H9 (cell line): ENCODE measurements around the gene FASLG. TPM values are rescaled to one million over a fixed set of nuclear protein-coding genes. Genes with fewer than 3 reads are reported as not detected.

Source experiments
- DNase-seq: peaks from one replicate; pipeline ENCODE4 v3.0.0-alpha.2; 2017
- H2AFZ ChIP-seq: one replicate; pipeline ENCODE4 v1.6.1; 2013; ENCODE audit warnings: mild to moderate bottlenecking, low read length, control low read depth, moderate library complexity
- H2AK5ac ChIP-seq: 2 replicates; pipeline ENCODE4 v1.6.1; 2013; ENCODE audit warnings: low read length, control low read depth, mixed read lengths; ENCODE audit not compliant: insufficient read length
- H2BK120ac ChIP-seq: one replicate; pipeline ENCODE4 v1.6.1; 2013; ENCODE audit warnings: low read depth, mild to moderate bottlenecking, low read length, control low read depth, inconsistent platforms; ENCODE audit not compliant: poor library complexity, severe bottlenecking
- H2BK12ac ChIP-seq: 2 replicates; pipeline ENCODE4 v1.6.1; 2013; ENCODE audit warnings: low read length, control low read depth, mixed read lengths, low read depth; ENCODE audit not compliant: insufficient read length
- H2BK15ac ChIP-seq: 2 replicates; pipeline ENCODE4 v1.6.1; 2013; ENCODE audit warnings: low read depth, low read length, control low read depth
- H2BK20ac ChIP-seq: one replicate; pipeline ENCODE4 v1.6.1; 2013; ENCODE audit warnings: low read depth, mild to moderate bottlenecking, low read length, control low read depth, inconsistent platforms; ENCODE audit not compliant: poor library complexity, severe bottlenecking
- H2BK5ac ChIP-seq: 2 replicates; pipeline ENCODE4 v1.6.1; 2013; ENCODE audit warnings: low read length, control low read depth, mixed read lengths; ENCODE audit not compliant: insufficient read length
- H3K14ac ChIP-seq: 2 replicates; pipeline ENCODE4 v1.6.1; 2013; ENCODE audit warnings: low read length, control low read depth; ENCODE audit not compliant: insufficient read depth
- H3K18ac ChIP-seq: 2 replicates; pipeline ENCODE4 v1.6.1; 2013; ENCODE audit warnings: low read depth, mild to moderate bottlenecking, mixed read lengths, low read length, control low read depth; ENCODE audit not compliant: insufficient read length
- H3K23ac ChIP-seq: 2 replicates; pipeline ENCODE4 v1.6.1; 2013; ENCODE audit warnings: low read length, control low read depth, mixed read lengths, low read depth; ENCODE audit not compliant: insufficient read length
- H3K23me2 ChIP-seq: 2 replicates; pipeline ENCODE4 v1.6.1; 2013; ENCODE audit warnings: low read depth, mild to moderate bottlenecking, mixed read lengths, low read length, control low read depth; ENCODE audit not compliant: insufficient read length, poor library complexity, severe bottlenecking
- H3K27ac ChIP-seq: 2 replicates; pipeline ENCODE4 v1.5.1; 2013; ENCODE audit warnings: low read length, control low read depth, mixed read lengths, low read depth; ENCODE audit not compliant: insufficient read length
- H3K27me3 ChIP-seq: 2 replicates; pipeline ENCODE4 v1.6.1; 2013; ENCODE audit warnings: low read length, control low read depth, inconsistent platforms; ENCODE audit not compliant: insufficient read depth
- H3K4ac ChIP-seq: 2 replicates; pipeline ENCODE4 v1.6.1; 2013; ENCODE audit warnings: low read depth, mild to moderate bottlenecking, control low read depth, inconsistent platforms, low read length, moderate library complexity
- H3K4me1 ChIP-seq: 2 replicates; pipeline ENCODE4 v1.6.1; 2013; ENCODE audit warnings: low read length, control low read depth, inconsistent platforms; ENCODE audit not compliant: insufficient read depth
- H3K4me2 ChIP-seq: 2 replicates; pipeline ENCODE4 v1.6.1; 2013; ENCODE audit warnings: low read length, control low read depth, mixed read lengths; ENCODE audit not compliant: insufficient read length, insufficient read depth
- H3K56ac ChIP-seq: 2 replicates; pipeline ENCODE4 v1.6.1; 2013; ENCODE audit warnings: low read depth, mild to moderate bottlenecking, mixed read lengths, low read length, control low read depth; ENCODE audit not compliant: insufficient read length
- H3K79me1 ChIP-seq: 2 replicates; pipeline ENCODE4 v1.6.1; 2013; ENCODE audit warnings: low read depth, mild to moderate bottlenecking, moderate library complexity, low read length, control low read depth, inconsistent platforms; ENCODE audit not compliant: insufficient read depth, poor library complexity, severe bottlenecking
- H3K79me2 ChIP-seq: 2 replicates; pipeline ENCODE4 v1.6.1; 2013; ENCODE audit warnings: low read length, control low read depth, inconsistent platforms; ENCODE audit not compliant: insufficient read depth
- H3K9ac ChIP-seq: 2 replicates; pipeline ENCODE4 v1.6.1; 2013; ENCODE audit warnings: low read length, control low read depth, mixed read lengths; ENCODE audit not compliant: insufficient read length; ENCODE audit errors: extremely low read depth
- H3K9me3 ChIP-seq: one replicate; pipeline ENCODE4 v1.6.1; 2013; ENCODE audit warnings: low read depth, low read length, inconsistent platforms; ENCODE audit not compliant: control insufficient read depth
- H3T11ph ChIP-seq: one replicate; pipeline ENCODE4 v1.6.1; 2013; ENCODE audit warnings: mild to moderate bottlenecking, low read length, control low read depth, inconsistent platforms
- H4K20me1 ChIP-seq: one replicate; pipeline ENCODE4 v1.6.1; 2013; ENCODE audit not compliant: control insufficient read depth, insufficient read length, insufficient read depth
- H4K5ac ChIP-seq: 2 replicates; pipeline ENCODE4 v1.6.1; 2013; ENCODE audit warnings: low read depth, mild to moderate bottlenecking, mixed read lengths, low read length, control low read depth; ENCODE audit not compliant: insufficient read length
- H4K8ac ChIP-seq: replicated peaks from 2 replicates; pipeline ENCODE4 v1.6.1; 2013; ENCODE audit warnings: low read length, control low read depth, mixed read lengths, low read depth; ENCODE audit not compliant: insufficient read length
- H4K91ac ChIP-seq: 2 replicates; pipeline ENCODE4 v1.6.1; 2013; ENCODE audit warnings: low read depth, mild to moderate bottlenecking, moderate library complexity, mixed read lengths, low read length, control low read depth; ENCODE audit not compliant: insufficient read length
- H3K27ac Mint-ChIP-seq, 3 experiments: 2 replicates in 2 of 3; 3 replicates in 1 of 3; pipeline ENCODE4 v1.8.0; 2020 to 2021; ENCODE audit warnings: mixed read lengths in 3 of 3, mild to moderate bottlenecking in 1 of 3, moderate library complexity in 1 of 3
- H3K27me3 Mint-ChIP-seq: 2 replicates; pipeline ENCODE4 v1.8.0; 2021; ENCODE audit warnings: low read depth, mild to moderate bottlenecking, moderate library complexity, mixed read lengths
- H3K36me3 Mint-ChIP-seq, 3 experiments: 2 replicates in 2 of 3; 3 replicates in 1 of 3; pipeline ENCODE4 v1.8.0; 2020 to 2021; ENCODE audit warnings: low read depth in 3 of 3, mixed read lengths in 3 of 3; ENCODE audit not compliant: insufficient read depth in 1 of 3
- H3K4me1 Mint-ChIP-seq, 2 experiments: 2 replicates each; pipeline ENCODE4 v1.8.0; 2020; ENCODE audit warnings: mixed read lengths in 2 of 2
- H3K4me3 Mint-ChIP-seq, 2 experiments: 2 replicates in 1 of 2; 3 replicates in 1 of 2; pipeline ENCODE4 v1.8.0; 2020 to 2021; ENCODE audit warnings: mild to moderate bottlenecking in 2 of 2, mixed read lengths in 2 of 2, moderate library complexity in 1 of 2
- H3K9me3 Mint-ChIP-seq, 2 experiments: 2 replicates in 1 of 2; 3 replicates in 1 of 2; pipeline ENCODE4 v1.8.0; 2020; ENCODE audit warnings: mild to moderate bottlenecking in 2 of 2, mixed read lengths in 2 of 2, moderate library complexity in 1 of 2
- WGBS: extraction: QIAGEN DNeasy Blood & Tissue Kit; methylation state at CpG from one replicate; pipeline ENCODE4 v1.1.7; 2013; ENCODE audit warnings: missing lambda C conversion rate, low lambda C conversion rate, mixed read lengths; ENCODE audit not compliant: insufficient read length; ENCODE audit errors: extremely low coverage; 5-methylcytosine and 5-hydroxymethylcytosine counted together
- total RNA-seq: library from RNA; stranded (reverse); gene quantifications from 2 replicates; pipeline ENCODE4 v1.2.1, GENCODE V29; 2021
- TF ChIP-seq, protein P1 (sequence below): fragments of 200-600 bp; sonication (generic); conservative IDR thresholded peaks from 3 replicates; pipeline ENCODE4 v1.8.0; 2021; ENCODE audit warnings: antibody characterized with exemption, mild to moderate bottlenecking

Gene FASLG
- total RNA-seq, 1 experiment from 2014 or later, result not detected

DNA sequence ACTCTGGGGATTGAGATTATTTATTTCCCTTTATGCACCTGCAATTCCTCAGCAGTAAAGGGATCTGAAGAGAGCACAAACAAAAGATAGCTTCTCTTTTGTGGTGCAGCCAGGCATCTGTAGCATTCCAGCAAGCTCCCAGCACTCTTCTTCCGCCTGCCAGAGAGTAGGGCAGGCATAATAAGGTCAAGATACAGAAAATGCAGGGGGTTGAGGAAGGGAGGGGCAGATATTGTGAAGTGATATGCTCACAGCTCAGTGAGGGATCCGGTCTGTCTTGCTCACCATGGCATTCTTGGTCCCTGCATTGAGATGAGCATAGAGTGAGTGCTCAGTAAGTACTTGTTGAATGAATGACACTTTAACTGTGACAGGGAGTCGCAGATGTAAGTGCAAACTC lies 23.9 kb downstream of the FASLG start:
- Histone ChIP-seq H2BK5ac (no peak overlapping the region), H3T11ph (no peak overlapping the region), H3K23ac (no peak overlapping the region), H2AK5ac (no peak overlapping the region), H4K8ac (no peak overlapping the region), H3K4me1 (no peaks in the 10 kb centered on the region), H4K91ac (no peak overlapping the region), H4K20me1 (no peaks in the 10 kb centered on the region), H2BK15ac (no peak overlapping the region), H2BK20ac (no peak overlapping the region), H2BK12ac (no peak overlapping the region), H3K56ac (no peak overlapping the region), H3K4ac (no peak overlapping the region), H3K9me3 (no peaks in the 10 kb centered on the region), H3K9ac (no peak overlapping the region), H3K18ac (no peak overlapping the region), H3K23me2 (no peaks in the 10 kb centered on the region), H3K4me2 (no peak overlapping the region), H2AFZ (no peak overlapping the region), H3K27me3 (no peaks in the 10 kb centered on the region), H3K79me2 (no peaks in the 10 kb centered on the region), H3K14ac (no peak overlapping the region), H3K79me1 (no peaks in the 10 kb centered on the region), H4K5ac (no peak overlapping the region), H2BK120ac (no peak overlapping the region), H3K27ac (no peak overlapping the region)
- no peak overlapping the region for H3K4me3 Mint-ChIP-seq
- TF ChIP-seq, protein P1, sequence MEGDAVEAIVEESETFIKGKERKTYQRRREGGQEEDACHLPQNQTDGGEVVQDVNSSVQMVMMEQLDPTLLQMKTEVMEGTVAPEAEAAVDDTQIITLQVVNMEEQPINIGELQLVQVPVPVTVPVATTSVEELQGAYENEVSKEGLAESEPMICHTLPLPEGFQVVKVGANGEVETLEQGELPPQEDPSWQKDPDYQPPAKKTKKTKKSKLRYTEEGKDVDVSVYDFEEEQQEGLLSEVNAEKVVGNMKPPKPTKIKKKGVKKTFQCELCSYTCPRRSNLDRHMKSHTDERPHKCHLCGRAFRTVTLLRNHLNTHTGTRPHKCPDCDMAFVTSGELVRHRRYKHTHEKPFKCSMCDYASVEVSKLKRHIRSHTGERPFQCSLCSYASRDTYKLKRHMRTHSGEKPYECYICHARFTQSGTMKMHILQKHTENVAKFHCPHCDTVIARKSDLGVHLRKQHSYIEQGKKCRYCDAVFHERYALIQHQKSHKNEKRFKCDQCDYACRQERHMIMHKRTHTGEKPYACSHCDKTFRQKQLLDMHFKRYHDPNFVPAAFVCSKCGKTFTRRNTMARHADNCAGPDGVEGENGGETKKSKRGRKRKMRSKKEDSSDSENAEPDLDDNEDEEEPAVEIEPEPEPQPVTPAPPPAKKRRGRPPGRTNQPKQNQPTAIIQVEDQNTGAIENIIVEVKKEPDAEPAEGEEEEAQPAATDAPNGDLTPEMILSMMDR, result no peak
- no peaks in the 10 kb centered on the region for H3K27me3 Mint-ChIP-seq
- H3K4me1 Mint-ChIP-seq, result peaks cover 21 to 31% of the 10 kb centered on the region in 2 experiments
- WGBS, result no CpG with 5 or more reads among the region's 3 CpGs
- no peaks in the 10 kb centered on the region; a peak in 1 of 7 replicates for H3K36me3 Mint-ChIP-seq
- peak overlapping the region in 1 of 3 experiments; percentile 65; a peak in 1 of 7 replicates for H3K27ac Mint-ChIP-seq
- DNase-seq, result no peak
- no peaks in the 10 kb centered on the region for H3K9me3 Mint-ChIP-seq
